Activated CD8-positive, alpha-beta T cell treated with anti-CD3 and anti-CD28 coated beads, Interleukin-2, amount 10 ng/mL, durations not matched to agents 7 days and 5 days (primary cell): Measurements from ENCODE around the gene KRTAP6-1. TPM values are rescaled to one million over a fixed set of nuclear protein-coding genes. Genes with fewer than 3 reads are reported as not detected.

ENCODE experiments used
- ATAC-seq: fragments of 150-1000 bp; cut with Tn5 transposase; one replicate; pipeline ENCODE4 v1.10.0; 2021; ENCODE audit warnings: moderate library complexity
- CTCF ChIA-PET: fragments of 350-600 bp; sonication (Branson Sonifier 250); formaldehyde crosslinking; loops from one replicate; lab custom pipeline; 2021; ENCODE audit warnings: antibody characterized with exemption; lab: Charles Lee
- POLR2A ChIA-PET: fragments of 350-600 bp; sonication (Branson Sonifier 250); formaldehyde crosslinking; loops from one replicate; lab custom pipeline; 2021; ENCODE audit warnings: antibody characterized with exemption; lab: Charles Lee
- DNase-seq: peaks from one replicate; pipeline ENCODE4 v3.0.0-alpha.2; 2020
- H3K27ac Mint-ChIP-seq: one replicate; pipeline ENCODE4 v1.8.0; 2021; ENCODE audit warnings: mild to moderate bottlenecking, mixed read lengths
- H3K27me3 Mint-ChIP-seq: one replicate; pipeline ENCODE4 v1.8.0; 2021; ENCODE audit warnings: low read depth, mixed read lengths
- H3K36me3 Mint-ChIP-seq: one replicate; pipeline ENCODE4 v1.8.0; 2021; ENCODE audit warnings: low read depth, mixed read lengths
- H3K4me1 Mint-ChIP-seq: one replicate; pipeline ENCODE4 v1.8.0; 2021; ENCODE audit warnings: low read depth, mixed read lengths
- H3K4me3 Mint-ChIP-seq: one replicate; pipeline ENCODE4 v1.8.0; 2021; ENCODE audit warnings: mild to moderate bottlenecking, mixed read lengths
- H3K9me3 Mint-ChIP-seq: one replicate; pipeline ENCODE4 v1.8.0; 2022; ENCODE audit warnings: mixed read lengths; ENCODE audit not compliant: insufficient read depth
- total RNA-seq, 2 experiments: library from RNA; stranded (reverse); gene quantifications; one replicate each; pipeline ENCODE4 v1.2.3, GENCODE V29; 2021

The KRTAP6-1 gene
- not detected for total RNA-seq

DNA sequence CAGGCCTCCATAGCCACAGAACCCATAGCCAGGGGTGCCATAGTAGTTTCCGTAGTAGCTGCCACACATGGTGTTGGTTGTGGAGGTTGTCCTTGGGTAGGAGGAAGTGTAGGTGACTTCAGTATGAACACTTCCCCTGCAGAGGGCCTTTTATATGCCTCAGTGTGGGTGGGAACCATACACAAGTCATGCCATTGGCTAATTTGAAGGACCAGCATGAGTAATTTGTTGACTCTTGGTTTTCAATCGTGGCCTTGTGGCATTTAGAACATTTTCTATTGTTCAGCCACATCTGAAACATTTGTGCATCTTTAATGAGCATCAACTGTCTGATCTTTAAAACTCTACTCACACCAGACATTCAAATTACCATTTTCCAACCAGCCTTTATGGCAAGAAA lies at the start of gene KRTAP6-1:
Gene KRTAP6-1, minus strand, starts transcription at position 95 of the 400 bp plus-strand sequence. Its CDS starts 26 bp downstream, at position 69.
- no peaks in the 10 kb centered on the region for H3K4me1 Mint-ChIP-seq
- no peak within 1 kb of the TSS for H3K4me3 Mint-ChIP-seq

GRCh38 chr21:30652891-30653290 lies 39.2 kb upstream of the KRTAP6-1 start:
- CTCF ChIA-PET, result no interaction called here
- DNase-seq (no peak), ATAC-seq (no peak)
- H3K4me1 Mint-ChIP-seq, result no peaks in the 10 kb centered on the region
- peaks cover 3% of the 10 kb centered on the region for H3K9me3 Mint-ChIP-seq
- no peak overlapping the region for H3K4me3 Mint-ChIP-seq
- H3K27me3 Mint-ChIP-seq, result no peaks in the 10 kb centered on the region
- POLR2A ChIA-PET, result no interaction called here
- no peaks in the 10 kb centered on the region for H3K36me3 Mint-ChIP-seq
- H3K27ac Mint-ChIP-seq, result no peak overlapping the region

More for the DNA sequence above, at the start of gene KRTAP6-1:
- H3K27me3 Mint-ChIP-seq, result no peaks in the 10 kb centered on the region
- H3K36me3 Mint-ChIP-seq, result no peaks in the 10 kb centered on the region
- H3K27ac Mint-ChIP-seq, result no peak within 1 kb of the TSS
- ATAC-seq (no peak), DNase-seq (no peak)
- no peaks in the 10 kb centered on the region for H3K9me3 Mint-ChIP-seq
- ChIA-PET POLR2A (no interaction called here), CTCF (no interaction called here)

GRCh38 chr21:30646904-30647414 lies 33.2 kb upstream of the KRTAP6-1 start:
- no peak for DNase-seq
- Mint-ChIP-seq H3K4me3 (no peak overlapping the region), H3K27me3 (no peaks in the 10 kb centered on the region), H3K36me3 (no peaks in the 10 kb centered on the region), H3K27ac (no peak overlapping the region), H3K4me1 (no peaks in the 10 kb centered on the region), H3K9me3 (no peaks in the 10 kb centered on the region)
- POLR2A ChIA-PET, result no interaction called here
- CTCF ChIA-PET, result no interaction called here
- no peak for ATAC-seq

DNA sequence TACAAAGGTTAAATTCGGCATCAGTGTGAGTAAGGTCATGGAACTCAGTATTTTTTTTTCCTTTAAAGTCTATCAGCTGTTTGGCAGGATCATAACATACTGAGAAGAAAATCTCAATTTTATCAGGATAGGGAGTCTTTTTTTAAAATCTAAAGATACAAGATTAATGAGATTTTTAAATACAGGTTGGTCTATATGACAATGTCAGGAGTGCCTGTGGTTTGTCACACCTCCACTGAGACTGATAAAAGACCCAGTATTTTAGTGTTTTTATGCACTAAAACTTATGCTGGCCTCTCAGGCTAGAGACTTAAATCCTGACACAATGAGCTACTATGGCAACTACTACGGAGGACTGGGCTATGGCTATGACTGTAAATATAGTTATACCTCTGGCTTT lies 28.8 kb upstream of the KRTAP6-1 start, which contains the start of gene KRTAP20-3:
Gene KRTAP20-3, plus strand, starts transcription at position 301 of the 400 bp plus-strand sequence.
- Mint-ChIP-seq H3K27me3 (no peaks in the 10 kb centered on the region), H3K4me1 (no peaks in the 10 kb centered on the region), H3K36me3 (no peaks in the 10 kb centered on the region), H3K27ac (no peak within 1 kb of the TSS), H3K9me3 (no peaks in the 10 kb centered on the region), H3K4me3 (no peak within 1 kb of the TSS)
- no peak for DNase-seq
- POLR2A ChIA-PET, result no interaction called here
- no peak for ATAC-seq
- CTCF ChIA-PET, result no interaction called here

- Mint-ChIP-seq H3K9me3 (no peaks in the 10 kb centered on the region), H3K4me3 (no peak overlapping the region), H3K4me1 (no peaks in the 10 kb centered on the region), H3K36me3 (no peaks in the 10 kb centered on the region), H3K27me3 (no peaks in the 10 kb centered on the region), H3K27ac (no peak overlapping the region)
- ATAC-seq (no peak), DNase-seq (no peak)
- ChIA-PET CTCF (no interaction called here), POLR2A (no interaction called here)
Measured at GRCh38 chr21:30638686-30639085, 25.0 kb upstream of the KRTAP6-1 start.

DNA sequence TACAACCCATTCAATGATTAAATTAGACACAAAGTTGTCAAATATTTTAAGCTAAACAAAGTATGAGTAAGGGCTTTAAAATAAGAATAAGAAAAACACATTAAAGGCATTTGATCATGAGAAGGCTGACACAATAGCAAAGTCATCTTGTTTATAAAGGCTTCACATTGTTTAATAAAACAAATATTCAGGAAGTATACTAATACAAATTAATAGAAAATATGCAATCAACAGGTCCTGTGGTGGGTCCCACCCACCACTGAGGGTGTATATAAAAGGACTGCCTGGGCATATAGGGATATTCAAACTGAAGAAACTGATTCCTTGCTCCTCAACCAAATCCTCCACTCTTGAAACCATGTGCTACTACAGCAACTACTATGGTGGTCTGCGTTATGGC lies 21.2 kb upstream of the KRTAP6-1 start, which contains the start of gene KRTAP20-2:
Gene KRTAP20-2, plus strand, starts transcription at position 301 of the 400 bp plus-strand sequence. Its CDS starts 58 bp downstream, at position 359.
- Mint-ChIP-seq H3K27me3 (no peaks in the 10 kb centered on the region), H3K4me3 (no peak within 1 kb of the TSS), H3K27ac (no peak within 1 kb of the TSS), H3K4me1 (no peaks in the 10 kb centered on the region), H3K9me3 (no peaks in the 10 kb centered on the region), H3K36me3 (no peaks in the 10 kb centered on the region)
- DNase-seq (no peak), ATAC-seq (no peak)
- CTCF ChIA-PET, result no interaction called here
- POLR2A ChIA-PET, result no interaction called here

- ChIA-PET CTCF (no interaction called here), POLR2A (interaction anchor here (0.6 to 0.7 kb wide), 2 partner anchors 79 to 246 kb away, joined by 3 read pairs; no protein-coding TSS in a partner anchor)
- ATAC-seq (no peak), DNase-seq (no peak)
- no peaks in the 10 kb centered on the region for H3K9me3 Mint-ChIP-seq
- no peaks in the 10 kb centered on the region for H3K4me1 Mint-ChIP-seq
- no peak overlapping the region for H3K27ac Mint-ChIP-seq
- H3K36me3 Mint-ChIP-seq, result no peaks in the 10 kb centered on the region
- no peaks in the 10 kb centered on the region for H3K27me3 Mint-ChIP-seq
- no peak overlapping the region for H3K4me3 Mint-ChIP-seq
Measured at GRCh38 chr21:30629200-30629599, 15.5 kb upstream of the KRTAP6-1 start.

GRCh38 chr21:30628109-30628508 lies 14.4 kb upstream of the KRTAP6-1 start:
- no peak for DNase-seq
- no peak overlapping the region for H3K4me3 Mint-ChIP-seq

DNA sequence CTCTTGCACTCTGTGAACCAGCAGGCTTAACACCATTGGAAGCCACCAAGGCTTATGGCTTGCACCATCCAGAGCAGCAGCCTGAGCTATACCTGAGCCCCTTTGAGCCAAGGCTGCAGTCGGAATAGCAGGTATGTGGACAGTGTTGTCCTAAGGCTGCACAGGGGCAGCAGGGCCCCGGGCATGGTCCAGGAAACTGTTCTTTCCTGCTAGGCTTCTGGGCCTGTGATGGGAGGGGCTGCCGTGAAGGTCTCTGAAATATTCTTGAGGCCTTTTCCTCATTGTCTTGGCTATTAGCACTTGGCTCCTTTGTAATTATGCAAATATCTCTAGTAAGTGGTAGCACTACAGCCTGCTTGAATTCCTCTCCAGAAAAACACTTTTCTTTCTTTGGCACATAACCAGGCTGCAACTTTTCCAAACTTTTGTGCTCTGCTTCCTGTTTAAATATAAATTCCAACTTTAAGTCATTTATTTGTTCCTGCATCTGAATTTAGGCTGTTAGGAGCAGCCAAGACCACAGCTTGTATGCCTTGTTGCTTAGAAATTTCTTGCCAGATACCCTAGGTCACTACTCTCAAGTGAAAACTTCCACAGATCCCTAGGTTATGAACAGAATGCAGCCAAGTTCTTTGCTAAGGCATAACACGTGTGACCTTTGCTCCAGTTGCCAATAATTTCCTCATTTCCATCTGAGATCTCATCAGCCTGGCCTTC lies 11.9 kb upstream of the KRTAP6-1 start:
- DNase-seq (no peak), ATAC-seq (no peak)
- Mint-ChIP-seq H3K36me3 (no peaks in the 10 kb centered on the region), H3K27me3 (no peaks in the 10 kb centered on the region), H3K4me1 (no peaks in the 10 kb centered on the region), H3K27ac (no peak overlapping the region), H3K4me3 (no peak overlapping the region), H3K9me3 (no peaks in the 10 kb centered on the region)
- ChIA-PET POLR2A (no interaction called here), CTCF (no interaction called here)

More at GRCh38 chr21:30628109-30628508, 14.4 kb upstream of the KRTAP6-1 start:
- Mint-ChIP-seq H3K36me3 (no peaks in the 10 kb centered on the region), H3K4me1 (no peaks in the 10 kb centered on the region), H3K27ac (no peak overlapping the region), H3K9me3 (no peaks in the 10 kb centered on the region), H3K27me3 (no peaks in the 10 kb centered on the region)
- POLR2A ChIA-PET, result no interaction called here
- no peak for ATAC-seq
- CTCF ChIA-PET, result no interaction called here

GRCh38 chr21:30623362-30623761 lies 9.6 kb upstream of the KRTAP6-1 start:
- no peaks in the 10 kb centered on the region for H3K4me1 Mint-ChIP-seq

GRCh38 chr21:30620522-30620921 lies 6.8 kb upstream of the KRTAP6-1 start, which contains the start of gene KRTAP20-4:
KRTAP20-4 (plus strand) TSS chr21:30620627.
- POLR2A ChIA-PET, result no interaction called here

More at GRCh38 chr21:30623362-30623761, 9.6 kb upstream of the KRTAP6-1 start:
- Mint-ChIP-seq H3K4me3 (no peak overlapping the region), H3K36me3 (no peaks in the 10 kb centered on the region), H3K27me3 (no peaks in the 10 kb centered on the region), H3K27ac (no peak overlapping the region), H3K9me3 (no peaks in the 10 kb centered on the region)
- DNase-seq (no peak), ATAC-seq (no peak)
- ChIA-PET CTCF (no interaction called here), POLR2A (no interaction called here)

GRCh38 chr21:30620080-30620479 lies 6.3 kb upstream of the KRTAP6-1 start:
- H3K9me3 Mint-ChIP-seq, result no peaks in the 10 kb centered on the region
- H3K4me3 Mint-ChIP-seq, result no peak overlapping the region
- no peaks in the 10 kb centered on the region for H3K27me3 Mint-ChIP-seq
- H3K36me3 Mint-ChIP-seq, result no peaks in the 10 kb centered on the region
- H3K4me1 Mint-ChIP-seq, result no peaks in the 10 kb centered on the region
- CTCF ChIA-PET, result no interaction called here
- no peak for ATAC-seq
- H3K27ac Mint-ChIP-seq, result no peak overlapping the region
- no peak for DNase-seq
- POLR2A ChIA-PET, result no interaction called here

More at GRCh38 chr21:30620522-30620921, 6.8 kb upstream of the KRTAP6-1 start, which contains the start of gene KRTAP20-4:
- no peaks in the 10 kb centered on the region for H3K4me1 Mint-ChIP-seq
- no peak for DNase-seq
- H3K27ac Mint-ChIP-seq, result no peak within 1 kb of the TSS
- no peaks in the 10 kb centered on the region for H3K36me3 Mint-ChIP-seq
- ATAC-seq, result no peak
- H3K9me3 Mint-ChIP-seq, result no peaks in the 10 kb centered on the region
- CTCF ChIA-PET, result no interaction called here
- no peaks in the 10 kb centered on the region for H3K27me3 Mint-ChIP-seq
- no peak within 1 kb of the TSS for H3K4me3 Mint-ChIP-seq
